CD4-positive, alpha-beta T cell treated with Interleukin-6 at 100 ng/mL for 8 hours (primary cell): ENCODE results near the gene MTMR2.

Source experiments
- DNase-seq: peaks from one replicate; pipeline ENCODE4 v3.0.0-alpha.2; 2020; ENCODE audit warnings: mixed read lengths, low spot score

MTMR2 gene

DNA sequence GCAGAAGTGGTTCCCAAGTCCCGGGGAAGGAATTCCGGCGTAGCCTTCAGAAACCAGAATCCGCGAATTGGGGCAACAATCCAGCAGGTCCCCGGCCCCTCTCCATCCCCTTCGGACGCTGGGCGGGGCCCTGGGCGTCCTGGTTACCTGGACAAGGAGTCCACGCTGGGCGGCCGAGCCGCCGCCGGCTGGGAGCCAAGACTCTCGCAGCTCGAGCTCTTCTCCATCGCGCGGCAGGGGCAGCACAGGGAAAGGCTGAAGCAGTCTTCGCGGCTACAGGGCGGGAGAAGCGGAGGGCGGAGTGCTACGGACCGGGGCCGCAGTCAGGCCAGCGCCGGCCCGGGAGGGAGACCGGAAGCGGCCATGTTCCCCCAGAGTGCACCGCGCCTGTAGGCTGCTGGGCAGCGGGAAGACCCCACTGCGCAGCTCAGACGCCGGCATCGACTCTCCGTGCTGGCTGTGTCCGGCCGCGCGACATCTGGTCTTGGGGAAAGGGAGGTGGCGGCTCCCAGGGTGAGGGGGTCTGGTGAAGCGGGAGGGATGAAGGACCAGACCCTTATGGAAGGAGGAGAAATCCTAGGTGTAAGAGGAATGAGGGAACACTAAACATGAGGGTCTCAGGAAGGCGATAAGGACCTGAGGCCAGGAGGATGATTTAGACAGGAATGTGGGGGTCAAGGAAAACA lies at the start of gene MTMR2:
Gene MTMR2 (minus strand): TSS at position 380 of the 686 bp plus-strand sequence. CDS start 153 bp downstream, at position 227.
- peak; percentile 28 for DNase-seq

GRCh38 chr11:95972060-95972459 lies 48.2 kb upstream of the MTMR2 start:
- no peak for DNase-seq

DNA sequence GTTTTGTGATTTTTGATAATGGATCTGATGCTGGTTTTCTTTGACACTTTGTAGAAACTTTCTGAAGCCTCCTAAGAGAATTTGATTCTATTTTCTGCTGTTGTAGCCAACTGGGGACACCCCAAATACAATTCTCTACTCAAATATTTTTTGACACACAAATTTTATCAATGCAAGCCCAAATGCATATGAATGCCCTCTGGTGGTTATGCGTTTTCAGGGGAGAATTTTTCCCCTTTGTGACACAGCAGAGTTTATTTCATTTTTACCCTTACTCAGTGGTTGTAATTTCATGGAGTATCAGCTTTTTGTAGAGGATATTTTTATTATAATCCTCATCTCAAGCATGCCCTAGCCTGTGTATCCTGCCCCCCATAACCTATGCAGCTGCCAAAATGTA lies 44.7 kb upstream of the MTMR2 start:
- no peak for DNase-seq

- no peak for DNase-seq
These were observed 40.4 kb upstream of the MTMR2 start for GRCh38 chr11:95964281-95964680.

DNA sequence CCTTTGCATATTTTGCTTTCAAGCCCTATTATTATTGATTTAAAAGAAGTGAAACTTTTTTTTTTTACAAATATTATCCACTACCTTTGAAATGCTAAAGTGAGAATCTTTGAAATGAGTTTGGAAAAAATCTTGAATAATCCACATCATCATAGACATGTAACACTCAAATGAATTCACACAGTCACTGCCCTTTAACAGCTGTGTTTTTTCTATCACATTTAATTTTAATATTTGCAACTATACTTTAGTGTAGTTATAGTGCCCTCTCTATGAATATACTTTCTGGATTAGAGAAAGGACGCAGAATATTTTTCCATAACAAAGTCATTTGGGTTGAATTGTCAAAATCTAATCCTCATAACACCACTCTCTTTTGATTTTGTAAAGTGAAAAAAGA lies 37.9 kb upstream of the MTMR2 start:
- no peak for DNase-seq

DNA sequence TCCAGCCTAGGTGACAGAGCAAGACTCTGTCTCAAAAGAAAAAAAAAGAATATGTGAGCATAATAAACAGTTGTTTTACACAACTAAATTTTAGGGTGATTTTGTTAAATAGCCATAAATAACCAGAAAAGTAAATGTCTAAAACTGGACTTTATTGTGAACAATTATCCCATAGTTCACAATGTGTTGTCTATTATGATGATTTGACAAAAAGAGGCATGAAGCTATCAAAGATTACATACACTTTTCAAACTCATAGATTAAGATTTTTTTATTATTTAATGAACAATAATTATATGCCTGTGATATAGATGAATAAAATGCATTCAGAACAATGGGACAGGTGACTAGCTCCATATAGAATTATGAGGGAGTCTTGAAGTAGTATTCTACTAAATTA lies 27.0 kb upstream of the MTMR2 start:
- DNase-seq = no peak

GRCh38 chr11:95948637-95949036 lies 24.7 kb upstream of the MTMR2 start:
- DNase-seq = no peak

DNA sequence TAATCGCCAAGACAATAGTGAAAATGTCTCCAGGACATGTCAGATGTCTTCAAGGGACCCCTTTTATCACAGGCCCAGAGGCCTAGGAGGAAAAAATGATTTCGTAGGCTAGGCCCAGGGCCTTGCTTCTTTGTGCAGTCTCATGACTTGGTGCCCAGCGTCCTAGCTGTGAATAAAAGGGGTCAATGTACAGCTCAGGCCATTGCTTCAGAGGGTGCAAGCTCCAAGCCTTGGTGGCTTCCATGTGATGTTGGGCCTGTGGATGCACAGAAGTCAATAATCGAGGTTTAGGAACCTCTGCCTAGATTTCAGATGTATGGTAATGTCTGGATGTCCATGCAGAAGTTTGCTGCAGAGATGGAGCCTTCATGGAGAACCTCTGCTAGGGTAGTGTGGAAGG lies 20.7 kb upstream of the MTMR2 start:
- DNase-seq = no peak

DNA sequence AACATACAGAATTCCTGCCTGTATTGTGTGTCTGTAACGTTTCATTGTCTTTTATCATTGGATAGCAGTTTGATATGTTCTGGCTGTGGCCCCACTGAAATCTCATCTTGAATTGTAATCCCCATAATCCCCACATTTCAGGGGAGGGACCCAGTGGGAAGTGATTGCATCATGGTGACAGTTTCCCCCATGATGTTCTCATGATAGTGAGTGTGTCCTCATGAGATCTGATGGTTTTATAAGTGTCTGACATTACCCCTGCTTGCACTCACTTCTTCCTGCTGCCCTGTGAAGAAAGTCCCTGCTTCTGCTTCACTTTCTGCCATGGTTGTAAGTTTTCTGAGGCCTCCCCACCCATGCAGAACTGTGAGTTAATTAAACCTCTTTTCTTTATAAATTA lies 19.6 kb upstream of the MTMR2 start:
- no peak for DNase-seq

DNA sequence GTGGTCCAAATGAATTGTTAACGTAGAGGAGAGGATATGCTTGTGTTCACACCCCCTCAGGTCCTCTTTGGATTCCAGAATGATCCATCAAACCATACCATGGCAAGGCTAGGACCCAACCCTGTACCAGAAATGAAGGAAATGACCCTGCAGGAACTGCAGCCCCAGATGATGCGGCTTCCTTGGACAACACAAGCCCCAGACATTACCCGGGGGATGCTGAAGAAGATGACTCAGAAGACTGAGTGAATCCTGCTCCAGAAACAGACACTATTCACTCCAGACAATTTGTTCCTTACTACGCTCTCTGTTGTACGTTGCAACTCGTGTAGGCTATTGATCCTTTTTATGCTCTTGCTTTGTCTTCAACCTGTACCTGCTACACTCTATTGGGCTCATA lies 15.2 kb upstream of the MTMR2 start:
- no peak for DNase-seq

GRCh38 chr11:95937358-95937757 lies 13.5 kb upstream of the MTMR2 start:
- no peak for DNase-seq

- DNase-seq = no peak
These were observed 9.7 kb upstream of the MTMR2 start for GRCh38 chr11:95933594-95933993.

GRCh38 chr11:95931916-95932315 lies 8.0 kb upstream of the MTMR2 start:
- DNase-seq = no peak

DNA sequence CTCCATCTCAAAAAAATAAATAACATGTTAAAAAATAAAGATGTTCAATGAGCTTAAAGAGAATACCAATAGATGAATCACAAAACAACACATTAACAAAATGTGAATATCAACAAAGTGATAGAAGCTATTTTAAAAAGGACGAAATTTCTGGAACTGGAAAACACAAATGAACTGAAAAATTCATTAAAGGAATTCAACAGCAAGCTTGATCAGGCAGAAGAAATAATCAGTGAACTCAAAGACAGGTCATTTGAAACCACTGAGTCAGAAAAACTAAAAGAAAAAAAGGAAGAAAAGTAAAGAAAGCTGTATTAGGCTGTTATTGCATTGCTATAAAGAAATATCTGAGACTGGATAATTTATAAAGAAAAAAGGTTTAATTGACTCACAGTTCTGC lies 7.0 kb upstream of the MTMR2 start:
- no peak for DNase-seq

DNA sequence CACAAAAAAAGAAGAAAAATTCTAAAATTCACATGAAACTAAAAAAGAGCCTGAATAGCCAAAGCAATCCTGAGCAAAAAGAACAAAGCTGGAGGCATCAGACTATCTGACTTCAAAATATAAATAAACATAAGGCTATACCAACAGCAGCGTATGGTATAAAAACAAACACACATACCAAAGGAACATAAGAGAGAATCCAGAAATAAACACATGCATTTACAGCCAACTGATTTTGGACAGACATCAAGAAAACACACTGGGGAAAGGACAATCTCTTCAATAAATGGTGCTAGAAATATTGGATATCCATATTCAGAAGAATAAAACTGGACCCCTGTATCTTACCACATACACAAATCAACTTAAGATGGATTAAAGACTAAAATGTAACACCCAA lies 2.8 kb upstream of the MTMR2 start:
- DNase-seq = no peak

- no peak for DNase-seq
These were observed 1.1 kb upstream of the MTMR2 start for GRCh38 chr11:95925011-95925410.

- no peak for DNase-seq
These were observed 480 bp upstream of the MTMR2 start for GRCh38 chr11:95924414-95924760.

DNA sequence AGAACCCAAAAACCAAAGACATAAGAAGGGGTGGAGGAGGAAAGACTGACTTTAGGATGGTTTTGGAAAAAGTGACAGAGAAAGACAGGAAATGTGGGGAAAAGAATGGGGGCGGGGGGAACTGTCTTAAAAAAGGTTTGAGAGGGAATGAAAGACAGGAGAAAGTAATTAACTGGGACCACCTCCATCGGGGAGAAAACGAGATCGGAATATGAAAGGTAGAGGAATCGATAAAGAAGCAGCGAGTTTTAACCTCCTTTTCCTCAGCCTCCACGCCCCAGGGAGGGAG lies 524 bp downstream of the MTMR2 start:
- no peak for DNase-seq

DNA sequence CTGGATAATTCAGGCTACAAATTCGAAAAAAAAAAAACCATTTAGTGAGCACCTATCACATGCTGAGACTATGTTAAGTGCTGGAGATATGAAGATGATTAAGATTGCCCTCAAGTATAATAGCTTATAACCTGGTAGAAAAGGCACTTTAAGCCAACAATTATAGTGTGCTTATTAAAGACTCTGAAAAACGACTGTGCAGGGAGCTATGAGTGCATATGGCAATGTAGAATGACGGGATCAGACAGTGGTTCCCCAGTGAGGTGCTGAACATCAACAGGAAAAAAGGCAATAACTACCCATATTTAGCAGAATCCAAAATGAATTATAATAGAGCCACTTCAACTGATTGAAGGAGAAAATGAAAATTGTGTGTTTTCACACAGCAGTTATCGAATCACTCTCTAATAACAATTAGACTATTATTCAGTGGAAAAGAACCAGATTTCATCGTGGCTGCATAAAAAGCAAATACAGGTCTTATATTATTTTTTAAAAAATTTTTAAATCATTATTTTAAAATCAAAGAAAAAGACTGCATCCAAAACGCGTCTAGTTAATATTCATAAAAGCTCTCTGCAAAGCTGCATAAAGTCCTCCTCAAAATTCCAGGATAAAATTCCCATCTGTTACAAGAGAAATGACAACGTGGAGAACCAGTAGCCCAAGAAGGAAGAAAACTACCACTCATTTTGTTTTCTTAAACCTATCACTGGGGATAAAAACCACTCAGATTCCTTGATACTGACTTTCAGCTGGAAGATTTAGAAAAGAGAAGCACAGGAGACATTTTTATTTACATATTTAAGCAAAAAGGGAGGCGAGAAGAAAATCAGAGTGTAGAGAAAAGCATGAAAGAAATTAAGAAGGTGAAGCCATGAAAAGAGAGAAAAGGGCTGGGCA lies 1.1 kb downstream of the MTMR2 start:
- DNase-seq = no peak

GRCh38 chr11:95922099-95922498 lies 1.8 kb downstream of the MTMR2 start:
- DNase-seq = no peak

- no peak for DNase-seq
These were observed 3.3 kb downstream of the MTMR2 start for GRCh38 chr11:95920460-95921105.

GRCh38 chr11:95919514-95919913 lies 4.4 kb downstream of the MTMR2 start:
- DNase-seq = no peak

DNA sequence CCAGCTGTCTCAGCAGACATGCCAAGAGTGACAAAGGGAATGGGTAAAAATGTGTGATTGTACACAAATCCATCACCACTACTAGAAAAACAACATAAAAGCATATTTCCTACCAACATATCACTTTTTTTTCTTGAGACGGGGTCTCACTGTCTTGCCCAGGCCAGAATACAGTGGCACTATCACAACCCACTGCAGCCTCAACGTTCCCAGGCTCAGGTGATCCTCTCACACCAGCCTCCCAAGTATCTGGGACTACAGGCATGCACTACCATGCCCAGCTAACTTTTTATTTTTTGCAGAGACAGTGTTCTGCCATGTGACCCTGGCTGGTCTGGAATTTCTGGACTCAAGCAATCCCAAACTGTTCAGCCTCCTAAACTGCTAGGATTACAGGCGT lies 5.2 kb downstream of the MTMR2 start:
- DNase-seq = no peak
